Skeletal muscle satellite cell (primary cell): ENCODE measurements around the gene ZNF230.
A peak's percentile ranks its signal among the peaks of the same experiment; 100 is the strongest.

Source experiments
- H3K27me3 ChIP-seq: 2 replicates; pipeline ENCODE4 v1.7.0; 2013; ENCODE audit warnings: low read length; ENCODE audit not compliant: control insufficient read depth, insufficient read depth
- H3K36me3 ChIP-seq: 2 replicates; pipeline ENCODE4 v1.7.0; 2013; ENCODE audit warnings: mild to moderate bottlenecking, control low read depth, low read length; ENCODE audit not compliant: insufficient read depth
- H3K4me1 ChIP-seq: 2 replicates; pipeline ENCODE4 v1.7.0; 2013; ENCODE audit warnings: low read length; ENCODE audit not compliant: control insufficient read depth, insufficient read depth
- H3K4me2 ChIP-seq: 2 replicates; pipeline ENCODE4 v1.7.0; 2013; ENCODE audit warnings: mild to moderate bottlenecking, low read length
- H3K4me3 ChIP-seq: 2 replicates; pipeline ENCODE4 v1.7.0; 2013; ENCODE audit warnings: low read length
- H3K9ac ChIP-seq: 2 replicates; pipeline ENCODE4 v1.7.0; 2013; ENCODE audit warnings: mild to moderate bottlenecking, low read depth, low read length, moderate library complexity
- H3K9me3 ChIP-seq: replicated peaks from 2 replicates; pipeline ENCODE4 v1.7.0; 2013; ENCODE audit warnings: mild to moderate bottlenecking, control low read depth, low read length

The ZNF230 gene

DNA sequence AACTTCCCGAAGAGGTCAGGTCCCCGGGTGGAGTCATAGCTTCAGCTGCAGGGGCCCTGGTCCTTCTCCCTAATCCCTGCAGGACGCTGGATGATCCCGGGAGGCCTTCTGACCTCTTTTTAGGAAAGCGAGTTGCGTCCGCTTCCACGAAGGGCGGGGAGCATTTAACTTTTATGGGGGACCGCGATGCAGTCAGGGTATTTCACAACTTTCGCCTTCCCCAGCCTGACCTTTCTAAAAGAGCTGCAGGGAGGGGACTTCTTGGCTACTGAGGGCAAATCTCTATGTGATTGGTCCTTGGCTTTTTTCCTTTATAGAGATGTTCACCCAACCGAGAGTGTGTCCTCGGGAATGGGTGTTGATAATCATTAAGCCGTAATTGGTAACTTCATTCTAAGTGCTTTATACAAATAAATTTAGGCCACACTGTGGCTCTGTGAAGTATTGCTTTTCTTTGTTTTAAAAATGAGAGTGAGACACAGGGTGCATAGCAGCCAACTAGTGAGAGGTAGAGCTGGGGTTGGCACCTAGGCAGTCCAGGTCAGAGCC is 778 bp downstream of the ZNF230 start:
- Histone ChIP-seq H3K36me3 (peaks cover 1% of the 10 kb centered on the region), H3K9ac (peak overlapping the region; percentile 77), H3K4me3 (peak overlapping the region; percentile 86), H3K9me3 (no peaks in the 10 kb centered on the region), H3K27me3 (no peaks in the 10 kb centered on the region), H3K4me1 (peaks cover 4% of the 10 kb centered on the region), H3K4me2 (peak overlapping the region; percentile 87)

DNA sequence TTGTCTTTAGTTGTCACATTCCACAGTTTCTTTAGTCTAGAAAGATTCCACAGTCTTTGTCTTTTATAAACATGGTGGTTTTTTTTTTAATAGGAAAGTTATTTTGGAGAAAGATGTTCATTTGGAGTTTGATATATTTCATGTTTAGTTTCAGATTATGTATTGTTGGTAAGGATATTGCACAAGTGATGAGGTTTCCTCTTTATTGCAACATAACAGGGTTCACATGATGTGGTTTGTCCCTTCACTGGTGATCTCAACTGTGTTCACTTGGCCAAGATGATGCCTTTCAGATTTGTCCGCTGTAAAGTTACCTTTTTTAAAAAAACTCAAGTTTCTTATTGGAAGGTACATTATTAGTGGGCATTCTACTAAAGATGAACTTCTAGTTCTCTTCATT is 3.2 kb downstream of the ZNF230 start:
- H3K36me3 ChIP-seq = peaks cover 25% of the 10 kb centered on the region
- H3K9me3 ChIP-seq = peaks cover 11% of the 10 kb centered on the region
- H3K27me3 ChIP-seq = no peaks in the 10 kb centered on the region
- H3K4me2 ChIP-seq = no peak overlapping the region
- H3K9ac ChIP-seq = no peak overlapping the region
- H3K4me3 ChIP-seq = no peak overlapping the region
- peaks cover 4% of the 10 kb centered on the region for H3K4me1 ChIP-seq

DNA sequence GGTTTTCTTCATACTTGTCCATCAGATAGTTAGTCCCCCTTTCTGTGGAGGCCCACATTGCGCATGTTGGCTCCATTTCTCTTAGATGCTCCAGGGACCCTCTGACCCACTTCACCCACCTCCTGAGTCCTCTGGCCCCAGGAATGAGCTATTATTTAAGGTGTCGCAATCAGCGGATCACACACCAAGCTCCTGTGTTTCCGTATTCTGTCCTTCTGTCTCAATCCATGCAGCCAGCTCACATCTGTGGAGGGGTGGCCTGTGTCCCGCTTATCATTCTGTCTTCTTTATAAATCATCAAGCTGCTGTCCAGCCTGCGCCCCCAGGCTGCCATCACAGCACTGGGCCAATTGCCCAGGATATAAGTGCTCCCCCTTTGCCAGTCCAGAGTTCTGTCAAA is 4.7 kb downstream of the ZNF230 start:
- H3K36me3 ChIP-seq = peaks cover 35% of the 10 kb centered on the region
- H3K9me3 ChIP-seq = peaks cover 13% of the 10 kb centered on the region

DNA sequence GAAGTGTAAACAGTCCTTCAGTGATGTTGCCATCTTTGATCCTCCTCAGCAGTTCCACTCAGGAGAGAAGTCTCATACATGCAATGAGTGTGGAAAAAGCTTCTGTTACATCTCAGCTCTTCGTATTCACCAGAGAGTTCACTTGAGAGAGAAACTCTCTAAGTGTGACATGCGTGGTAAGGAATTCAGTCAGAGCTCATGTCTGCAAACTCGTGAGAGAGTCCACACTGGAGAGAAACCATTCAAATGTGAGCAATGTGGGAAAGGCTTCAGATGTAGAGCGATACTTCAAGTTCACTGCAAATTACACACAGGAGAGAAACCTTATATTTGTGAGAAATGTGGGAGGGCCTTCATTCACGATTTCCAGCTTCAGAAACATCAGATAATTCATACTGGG is 7.7 kb downstream of the ZNF230 start:
- Histone ChIP-seq H3K4me2 (no peak overlapping the region), H3K27me3 (no peaks in the 10 kb centered on the region), H3K4me3 (no peak overlapping the region), H3K36me3 (peaks cover 35% of the 10 kb centered on the region), H3K4me1 (no peaks in the 10 kb centered on the region), H3K9ac (no peak overlapping the region), H3K9me3 (peaks cover 13% of the 10 kb centered on the region)

More for the DNA sequence above, 4.7 kb downstream of the ZNF230 start:
- H3K4me3 ChIP-seq = no peak overlapping the region
- H3K4me1 ChIP-seq = no peaks in the 10 kb centered on the region
- no peak overlapping the region for H3K9ac ChIP-seq
- no peak overlapping the region for H3K4me2 ChIP-seq
- no peaks in the 10 kb centered on the region for H3K27me3 ChIP-seq

GRCh38 chr19:44019498-44019897 is 16.7 kb downstream of the ZNF230 start:
- Histone ChIP-seq H3K36me3 (no peaks in the 10 kb centered on the region), H3K9ac (no peak overlapping the region), H3K4me2 (no peak overlapping the region), H3K4me1 (peaks cover 1% of the 10 kb centered on the region), H3K4me3 (no peak overlapping the region), H3K27me3 (peaks cover 11% of the 10 kb centered on the region), H3K9me3 (no peaks in the 10 kb centered on the region)

GRCh38 chr19:44021221-44021620 is 18.5 kb downstream of the ZNF230 start:
- no peak overlapping the region for H3K4me2 ChIP-seq
- H3K36me3 ChIP-seq = no peaks in the 10 kb centered on the region
- H3K9me3 ChIP-seq = no peaks in the 10 kb centered on the region
- H3K4me1 ChIP-seq = peaks cover 11% of the 10 kb centered on the region
- H3K4me3 ChIP-seq = no peak overlapping the region
- H3K9ac ChIP-seq = no peak overlapping the region
- peaks cover 11% of the 10 kb centered on the region for H3K27me3 ChIP-seq

DNA sequence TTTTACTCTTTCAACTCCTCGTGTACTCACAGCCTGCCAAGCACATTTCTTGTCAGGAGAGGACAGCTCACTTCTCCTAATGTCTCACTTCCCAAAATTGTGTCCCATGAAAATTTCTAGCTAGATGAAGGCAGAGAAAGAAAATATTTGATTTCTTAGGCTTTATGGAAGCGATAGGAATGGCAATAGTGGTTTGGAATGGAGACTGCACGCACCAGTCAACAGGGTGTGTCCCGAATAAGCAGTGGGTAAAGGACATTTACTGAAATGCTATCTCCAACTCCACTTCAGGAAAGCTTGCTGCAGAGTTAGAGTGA is 22.1 kb downstream of the ZNF230 start:
- peak overlapping the region; percentile 93 for H3K4me2 ChIP-seq
- H3K4me1 ChIP-seq = peaks cover 11% of the 10 kb centered on the region
- peak overlapping the region; percentile 88 for H3K4me3 ChIP-seq
- peaks cover 6% of the 10 kb centered on the region for H3K27me3 ChIP-seq
- H3K9ac ChIP-seq = peak overlapping the region; percentile 88
- no peaks in the 10 kb centered on the region for H3K9me3 ChIP-seq
- H3K36me3 ChIP-seq = peaks cover 28% of the 10 kb centered on the region

- H3K36me3 ChIP-seq = peaks cover 33% of the 10 kb centered on the region
- peaks cover 11% of the 10 kb centered on the region for H3K4me1 ChIP-seq
- H3K27me3 ChIP-seq = peaks cover 1% of the 10 kb centered on the region
- peaks cover under 1% of the 10 kb centered on the region for H3K9me3 ChIP-seq
- H3K9ac ChIP-seq = peak within 1 kb of the TSS; percentile 88
- peak within 1 kb of the TSS; percentile 88 for H3K4me3 ChIP-seq
- H3K4me2 ChIP-seq = peak within 1 kb of the TSS; percentile 93
Measured at GRCh38 chr19:44025217-44025936, 22.6 kb downstream of the ZNF230 start, which contains the start of gene ZNF222. ZNF222 (plus strand) TSS chr19:44025379; CDS start chr19:44025437, 58 bp downstream.

GRCh38 chr19:44026622-44027021 is 23.9 kb downstream of the ZNF230 start:
- Histone ChIP-seq H3K36me3 (peaks cover 43% of the 10 kb centered on the region), H3K9ac (no peak overlapping the region), H3K9me3 (peaks cover 8% of the 10 kb centered on the region), H3K27me3 (no peaks in the 10 kb centered on the region), H3K4me1 (peaks cover 11% of the 10 kb centered on the region), H3K4me3 (no peak overlapping the region), H3K4me2 (no peak overlapping the region)

GRCh38 chr19:44032001-44032610 is 29.3 kb downstream of the ZNF230 start:
- H3K9me3 ChIP-seq = peaks cover 19% of the 10 kb centered on the region
- peaks cover 51% of the 10 kb centered on the region for H3K36me3 ChIP-seq
- no peak overlapping the region for H3K4me3 ChIP-seq
- no peaks in the 10 kb centered on the region for H3K4me1 ChIP-seq
- no peaks in the 10 kb centered on the region for H3K27me3 ChIP-seq
- H3K9ac ChIP-seq = no peak overlapping the region
- H3K4me2 ChIP-seq = no peak overlapping the region

GRCh38 chr19:44042147-44042546 is 39.4 kb downstream of the ZNF230 start:
- Histone ChIP-seq H3K9ac (no peak overlapping the region), H3K4me1 (no peaks in the 10 kb centered on the region), H3K9me3 (no peaks in the 10 kb centered on the region), H3K36me3 (no peaks in the 10 kb centered on the region), H3K4me3 (no peak overlapping the region), H3K4me2 (no peak overlapping the region), H3K27me3 (no peaks in the 10 kb centered on the region)
